B cell (primary cell): ENCODE measurements around the gene GADD45G.

Experiments
- CTCF ChIP-seq: fragments of 200-600 bp; IDR thresholded peaks from one replicate; pipeline ENCODE4 v1.8.0; 2022; ENCODE audit warnings: antibody characterized with exemption, mild to moderate bottlenecking
- EZH2 ChIP-seq: IDR thresholded peaks from 2 replicates; pipeline ENCODE4 v1.6.1; 2012; ENCODE audit warnings: borderline replicate concordance, low read depth, mild to moderate bottlenecking, moderate library complexity, low read length; ENCODE audit not compliant: insufficient read depth, poor library complexity, severe bottlenecking

GRCh38 chr9:89558196-89558899 lies 46.5 kb upstream of the GADD45G start:
- no peak for TF ChIP-seq CTCF
- no peak for TF ChIP-seq EZH2
